Endothelial cell of umbilical vein (primary cell): Measurements from ENCODE around the gene RAB4A. TPM values are rescaled to one million over a fixed set of nuclear protein-coding genes. Genes with fewer than 3 reads are reported as not detected.

ENCODE experiments used
- BruUV-seq: library from RNA; stranded (reverse); fragments of 400-500 nt; replicated peaks from 2 replicates; lab custom pipeline; 2021; lab: Mats Ljungman, UMichigan
- CTCF ChIA-PET: fragments of 300-600, 350-600 bp; sonication (Branson Sonifier 250); formaldehyde crosslinking; loops from one replicate; lab custom pipeline; 2021; ENCODE audit warnings: antibody characterized with exemption, inconsistent platforms; lab: Charles Lee
- POLR2A ChIA-PET: fragments of 300-600, 350-600 bp; sonication (Branson Sonifier 250); formaldehyde crosslinking; loops from one replicate; lab custom pipeline; 2021; ENCODE audit warnings: antibody characterized with exemption, inconsistent platforms; lab: Charles Lee
- DNase-seq: peaks from one replicate; pipeline ENCODE4 v3.0.0-alpha.2; 2011; ENCODE audit warnings: low read depth, low spot score
- FAIRE-seq: peaks from 2 replicates; lab custom pipeline; 2011; peaks lifted over from hg19 to GRCh38; lab: Jason Lieb, UNC
- H2AFZ ChIP-seq: 2 replicates; pipeline ENCODE4 v1.6.0; 2012; ENCODE audit warnings: low read depth, low read length, control low read depth, inconsistent platforms
- H3K27ac ChIP-seq: 2 replicates; pipeline ENCODE4 v1.5.1; 2011; ENCODE audit warnings: low read depth, mild to moderate bottlenecking, control low read depth, low read length, moderate library complexity; ENCODE audit not compliant: insufficient read depth
- H3K27me3 ChIP-seq, 2 experiments: 2 replicates each; pipeline versions ENCODE4 v1.6.0 to v1.6.1; 2011; ENCODE audit warnings: low read length in 2 of 2, mixed read lengths in 1 of 2; ENCODE audit not compliant: control insufficient read depth in 2 of 2, insufficient read depth in 2 of 2
- H3K36me3 ChIP-seq, 2 experiments: 2 replicates in 1 of 2; 3 replicates in 1 of 2; pipeline ENCODE4 v1.5.1; 2011; ENCODE audit warnings: low read length in 2 of 2, mild to moderate bottlenecking in 1 of 2, moderate library complexity in 1 of 2; ENCODE audit not compliant: control insufficient read depth in 2 of 2, insufficient read depth in 2 of 2; ENCODE audit errors: extremely low read depth in 1 of 2
- H3K4me1 ChIP-seq: 3 replicates; pipeline ENCODE4 v1.5.1; 2011; ENCODE audit warnings: mild to moderate bottlenecking, low read length; ENCODE audit not compliant: control insufficient read depth, insufficient read depth; ENCODE audit errors: extremely low read depth
- H3K4me2 ChIP-seq: 2 replicates; pipeline ENCODE4 v1.6.1; 2011; ENCODE audit warnings: low read length, control low read depth, mixed read lengths; ENCODE audit not compliant: insufficient read depth
- H3K4me3 ChIP-seq, 3 experiments: fragments of 200-600 bp in 1 of 3; sonication (generic), shearing (Covaris generic) in 1 of 3; replicated peaks in 1 of 3; 2 replicates each; pipeline ENCODE4 v1.5.1; 2011 to 2016; ENCODE audit warnings: control low read depth in 3 of 3, low read length in 3 of 3, mild to moderate bottlenecking in 2 of 3, inconsistent platforms in 1 of 3, low read depth in 1 of 3, moderate library complexity in 1 of 3; ENCODE audit not compliant: insufficient read depth in 1 of 3
- H3K79me2 ChIP-seq: 2 replicates; pipeline ENCODE4 v1.6.0; 2012; ENCODE audit warnings: low read length, inconsistent platforms; ENCODE audit not compliant: control insufficient read depth, insufficient read depth
- H3K9ac ChIP-seq: replicated peaks from 2 replicates; pipeline ENCODE3; 2011; ENCODE audit warnings: low read length, control low read depth; ENCODE audit not compliant: insufficient read depth; ENCODE audit errors: extremely low read depth
- H3K9me1 ChIP-seq: replicated peaks from 3 replicates; pipeline ENCODE4 v1.6.0; 2011; ENCODE audit warnings: mild to moderate bottlenecking, low read length; ENCODE audit not compliant: control insufficient read depth, insufficient read depth; ENCODE audit errors: extremely low read depth
- H3K9me3 ChIP-seq: replicated peaks from 2 replicates; pipeline ENCODE4 v1.5.1; 2012; ENCODE audit warnings: low read length, inconsistent platforms; ENCODE audit not compliant: control insufficient read depth, insufficient read depth
- H4K20me1 ChIP-seq: replicated peaks from 2 replicates; pipeline ENCODE3; 2011; ENCODE audit warnings: mild to moderate bottlenecking, low read length; ENCODE audit not compliant: control insufficient read depth, insufficient read depth; ENCODE audit errors: extremely low read depth
- EZH2 ChIP-seq: IDR thresholded peaks from 2 replicates; pipeline ENCODE4 v1.6.1; 2012; ENCODE audit warnings: borderline replicate concordance, low read depth, mild to moderate bottlenecking, moderate library complexity, low read length, inconsistent platforms; ENCODE audit not compliant: severe bottlenecking
- FOS ChIP-seq: IDR thresholded peaks from 2 replicates; pipeline ENCODE4 v1.6.1; 2011; ENCODE audit warnings: mild to moderate bottlenecking, low read length, moderate library complexity, borderline replicate concordance; ENCODE audit not compliant: insufficient read depth
- GATA2 ChIP-seq: IDR thresholded peaks from 2 replicates; pipeline ENCODE4 v1.7.0; 2011; ENCODE audit warnings: low read depth, mild to moderate bottlenecking, moderate library complexity, mixed read lengths, low read length; ENCODE audit not compliant: insufficient read length, insufficient read depth
- JUN ChIP-seq: IDR thresholded peaks from 2 replicates; pipeline ENCODE4 v1.6.1; 2011; ENCODE audit warnings: borderline replicate concordance, low read depth; ENCODE audit not compliant: insufficient read length, insufficient read depth
- MYC ChIP-seq: IDR thresholded peaks from one replicate; pipeline ENCODE4 v1.6.1; 2011; ENCODE audit warnings: mild to moderate bottlenecking, low read depth, low read length
- POLR2A ChIP-seq: IDR thresholded peaks from 2 replicates; pipeline ENCODE4 v1.6.1; 2012; ENCODE audit warnings: low read depth, mild to moderate bottlenecking, control low read depth, low read length
- POLR2AphosphoS5 ChIP-seq: IDR thresholded peaks from 2 replicates; pipeline ENCODE4 v1.6.1; 2012; ENCODE audit warnings: low read depth, mild to moderate bottlenecking, control low read depth, low read length, moderate library complexity; ENCODE audit not compliant: insufficient read depth
- dilution Hi-C: fragments of 300-500 bp; cut with MboI; formaldehyde crosslinking; loops from one replicate; pipeline ENCODE4 v1.15.0; 2019; ENCODE audit warnings: low sequenced_read_pairs; ENCODE audit not compliant: extremely low pct_ligation_motif_present
- intact Hi-C: fragments of 100-400 bp; cut with micrococcal nuclease; formaldehyde crosslinking; loops from one replicate; pipeline ENCODE4 v1.10.0; 2022
- polyA plus RNA-seq, 4 experiments: library from polyadenylated mRNA; depleted of rRNA in 3 of 4; stranded (reverse) in 3 of 4; unstranded in 1 of 4; fragments of >200 nt; gene quantifications; 2 replicates each; pipeline versions ENCODE4 v1.2.1 to v1.2.3, GENCODE V29; 2011 to 2012; ENCODE audit warnings: missing spikeins in 1 of 4
- total RNA-seq: library from RNA; stranded (reverse); gene quantifications from 2 replicates; pipeline ENCODE4 v1.2.3, GENCODE V29; 2021
- TF ChIP-seq, protein P1 (sequence below), 2 donors: IDR thresholded peaks; 1 replicate in 1 of 2; 2 replicates in 1 of 2; pipeline ENCODE4 v1.5.1; 2011; ENCODE audit warnings: low read length in 2 of 2, mild to moderate bottlenecking in 2 of 2, moderate library complexity in 2 of 2, control low read depth in 1 of 2, inconsistent platforms in 1 of 2, low read depth in 1 of 2; ENCODE audit not compliant: insufficient read depth in 1 of 2; ENCODE audit errors: extremely low read depth in 1 of 2
- TF ChIP-seq, protein P2 (sequence below): IDR thresholded peaks from 2 replicates; pipeline ENCODE4 v1.6.1; 2011; ENCODE audit not compliant: insufficient read depth, insufficient read length

The RAB4A gene
- total and polyA plus RNA-seq, 2 donors (not counting 3 experiments of a cell fraction or from before 2014, with no cell fraction given): 14.8 to 52.9 TPM

- BruUV-seq: no TSS peak
- H3K4me3 ChIP-seq: no peak overlapping the region
- no peak for DNase-seq
- no peak overlapping the region for H3K27ac ChIP-seq
- intact Hi-C loops (no loop called here), dilution Hi-C loops (no loop called here)
- no peaks in the 10 kb centered on the region for H3K36me3 ChIP-seq
- ChIA-PET CTCF (no interaction called here), POLR2A (no interaction called here)
- H2AFZ ChIP-seq: no peak overlapping the region
- H3K79me2 ChIP-seq: peaks cover 77% of the 10 kb centered on the region
- no peak for TF ChIP-seq POLR2AphosphoS5
- TF ChIP-seq, protein P1, sequence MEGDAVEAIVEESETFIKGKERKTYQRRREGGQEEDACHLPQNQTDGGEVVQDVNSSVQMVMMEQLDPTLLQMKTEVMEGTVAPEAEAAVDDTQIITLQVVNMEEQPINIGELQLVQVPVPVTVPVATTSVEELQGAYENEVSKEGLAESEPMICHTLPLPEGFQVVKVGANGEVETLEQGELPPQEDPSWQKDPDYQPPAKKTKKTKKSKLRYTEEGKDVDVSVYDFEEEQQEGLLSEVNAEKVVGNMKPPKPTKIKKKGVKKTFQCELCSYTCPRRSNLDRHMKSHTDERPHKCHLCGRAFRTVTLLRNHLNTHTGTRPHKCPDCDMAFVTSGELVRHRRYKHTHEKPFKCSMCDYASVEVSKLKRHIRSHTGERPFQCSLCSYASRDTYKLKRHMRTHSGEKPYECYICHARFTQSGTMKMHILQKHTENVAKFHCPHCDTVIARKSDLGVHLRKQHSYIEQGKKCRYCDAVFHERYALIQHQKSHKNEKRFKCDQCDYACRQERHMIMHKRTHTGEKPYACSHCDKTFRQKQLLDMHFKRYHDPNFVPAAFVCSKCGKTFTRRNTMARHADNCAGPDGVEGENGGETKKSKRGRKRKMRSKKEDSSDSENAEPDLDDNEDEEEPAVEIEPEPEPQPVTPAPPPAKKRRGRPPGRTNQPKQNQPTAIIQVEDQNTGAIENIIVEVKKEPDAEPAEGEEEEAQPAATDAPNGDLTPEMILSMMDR (IDR thresholded peaks at IDR 0.05; ENCODE audit: extremely low read depth in 1 of 2, insufficient read depth in 1 of 2, low read depth in 1 of 2, low read length in 2 of 2): no peak
- TF ChIP-seq POLR2A: no peak
- TF ChIP-seq JUN: no peak
- TF ChIP-seq, protein P2, sequence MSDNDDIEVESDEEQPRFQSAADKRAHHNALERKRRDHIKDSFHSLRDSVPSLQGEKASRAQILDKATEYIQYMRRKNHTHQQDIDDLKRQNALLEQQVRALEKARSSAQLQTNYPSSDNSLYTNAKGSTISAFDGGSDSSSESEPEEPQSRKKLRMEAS: no peak
- TF ChIP-seq GATA2: no peak
- no peak for TF ChIP-seq EZH2
- TF ChIP-seq MYC: no peak
- TF ChIP-seq FOS: no peak
- FAIRE-seq: no peak
- peaks cover 16% of the 10 kb centered on the region for H3K4me1 ChIP-seq
- H3K9me3 ChIP-seq: no peaks in the 10 kb centered on the region
- H3K9me1 ChIP-seq: no peaks in the 10 kb centered on the region
- H4K20me1 ChIP-seq: peaks cover 7% of the 10 kb centered on the region
- H3K9ac ChIP-seq: no peak overlapping the region
- H3K4me2 ChIP-seq: no peak overlapping the region
- H3K27me3 ChIP-seq: no peaks in the 10 kb centered on the region
Measured at GRCh38 chr1:229281339-229281926, 10.5 kb downstream of the RAB4A start.
